Panc1 (cell line): ENCODE data around the gene SARDH. TPM values are rescaled to one million over a fixed set of nuclear protein-coding genes. Genes with fewer than 3 reads are reported as not detected.

Source experiments
- ATAC-seq: fragments of 200-7000 bp; cut with Tn5 transposase; 2 replicates; pipeline ENCODE4 v1.9.1; 2020; ENCODE audit warnings: mild to moderate bottlenecking, moderate library complexity
- BruUV-seq: library from RNA; stranded (reverse); fragments of 400-500 nt; replicated peaks from 2 replicates; lab custom pipeline; 2021; lab: Mats Ljungman, UMichigan
- CTCF ChIA-PET: fragments of 300-600 bp; sonication (Branson Sonifier 250); formaldehyde crosslinking; loops from one replicate; lab custom pipeline; 2022; ENCODE audit warnings: antibody characterized with exemption; lab: Charles Lee
- POLR2A ChIA-PET: fragments of 300-600 bp; sonication (Branson Sonifier 250); formaldehyde crosslinking; loops from one replicate; lab custom pipeline; 2022; ENCODE audit warnings: antibody characterized with exemption; lab: Charles Lee
- DNase-seq: peaks from one replicate; pipeline ENCODE4 v3.0.0-alpha.2; 2010; ENCODE audit warnings: low read depth, low spot score
- H3K27ac ChIP-seq: 2 replicates; pipeline ENCODE4 v1.5.1; 2011; ENCODE audit warnings: mild to moderate bottlenecking, low read length, inconsistent platforms
- H3K27me3 ChIP-seq: fragments of 200-500 bp; sonication (Bioruptor generic); 2 replicates; pipeline ENCODE4 v1.6.0; 2014; ENCODE audit warnings: low read length, inconsistent platforms; ENCODE audit not compliant: control insufficient read depth, insufficient read depth
- H3K36me3 ChIP-seq: fragments of 200-500 bp; sonication (Bioruptor generic); 2 replicates; pipeline ENCODE4 v1.5.1; 2014; ENCODE audit warnings: inconsistent platforms, mild to moderate bottlenecking, low read length, moderate library complexity; ENCODE audit not compliant: control insufficient read depth, insufficient read depth
- H3K4me1 ChIP-seq: 2 replicates; pipeline ENCODE4 v1.5.1; 2011; ENCODE audit warnings: inconsistent platforms, mild to moderate bottlenecking, low read length, moderate library complexity; ENCODE audit not compliant: control insufficient read depth, insufficient read depth
- H3K4me3 ChIP-seq, 2 experiments: 2 replicates each; pipeline ENCODE4 v1.5.1; 2011 to 2012; ENCODE audit warnings: low read depth in 2 of 2, low read length in 2 of 2, mild to moderate bottlenecking in 2 of 2, inconsistent platforms in 1 of 2, moderate library complexity in 1 of 2
- H3K9me3 ChIP-seq: fragments of 200-500 bp; sonication (Bioruptor generic); 2 replicates; pipeline ENCODE4 v1.5.1; 2014; ENCODE audit warnings: low read depth, mild to moderate bottlenecking, inconsistent platforms, low read length, moderate library complexity; ENCODE audit not compliant: control insufficient read depth, insufficient read depth
- POLR2AphosphoS5 ChIP-seq: IDR thresholded peaks from 2 replicates; pipeline ENCODE4 v1.6.1; 2012; ENCODE audit warnings: mild to moderate bottlenecking, low read depth, low read length, moderate library complexity
- SIN3A ChIP-seq: IDR thresholded peaks from 2 replicates; pipeline ENCODE4 v1.6.1; 2012; ENCODE audit warnings: low read depth, mild to moderate bottlenecking, low read length, moderate library complexity, borderline replicate concordance; ENCODE audit not compliant: insufficient read depth
- TCF7L2 ChIP-seq: IDR thresholded peaks from 2 replicates; pipeline ENCODE4 v1.6.1; 2011; ENCODE audit warnings: mild to moderate bottlenecking, low read depth, low read length, inconsistent platforms
- in situ Hi-C: cut with HindIII; loops from 2 replicates; pipeline ENCODE4 v1.10.0; 2016; ENCODE audit warnings: low sequenced_read_pairs, low pct_unique_long_range_greater_than_20kb
- intact Hi-C: fragments of 100-400 bp; cut with micrococcal nuclease; formaldehyde crosslinking; loops from one replicate; pipeline ENCODE4 v1.10.0; 2022; ENCODE audit not compliant: unreplicated experiment
- total RNA-seq: library from RNA; stranded (reverse); gene quantifications from one replicate; pipeline ENCODE4 v1.2.1, GENCODE V29; 2021; ENCODE audit not compliant: unreplicated experiment
- TF ChIP-seq, protein P1 (sequence below), 2 experiments: IDR thresholded peaks; 2 replicates each; pipeline ENCODE4 v1.6.1; 2011 to 2012; ENCODE audit warnings: low read depth in 2 of 2, control low read depth in 1 of 2, low read length in 1 of 2, mild to moderate bottlenecking in 1 of 2, moderate library complexity in 1 of 2; ENCODE audit not compliant: insufficient read depth in 1 of 2
- TF ChIP-seq, protein P2 (sequence below): fragments of 450-650 bp; IDR thresholded peaks from 2 replicates; pipeline ENCODE4 v1.5.1; 2017; ENCODE audit warnings: mild to moderate bottlenecking

Gene SARDH
- total RNA-seq, 1 experiment from 2014 or later, result 0.13 TPM

DNA sequence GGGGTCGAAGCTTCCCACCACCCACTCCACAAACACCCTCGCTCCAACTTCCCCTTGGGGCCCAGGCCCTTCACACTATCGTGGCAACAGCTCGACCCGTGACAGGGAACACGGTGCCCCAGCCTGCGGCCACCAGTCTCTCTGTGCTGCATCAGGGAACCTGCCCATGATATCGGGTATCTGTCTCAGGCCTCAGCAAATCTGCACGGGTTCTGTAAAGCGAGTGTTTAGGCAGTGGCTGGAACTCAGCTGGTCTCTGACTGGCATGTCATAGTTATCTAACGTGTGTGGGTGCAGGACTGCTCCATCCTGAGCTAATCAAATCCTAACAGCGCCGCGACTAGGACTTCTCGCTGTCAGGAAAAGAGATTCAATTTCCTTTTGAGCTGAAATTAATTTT lies 59.1 kb downstream of the SARDH start:
- CTCF ChIA-PET, result no interaction called here
- ATAC-seq (no peak), DNase-seq (no peak)
- intact Hi-C loops (no loop called here), in situ Hi-C loops (no loop called here)
- H3K27ac ChIP-seq, result no peak overlapping the region
- H3K27me3 ChIP-seq, result no peaks in the 10 kb centered on the region
- POLR2A ChIA-PET, result no interaction called here
- H3K4me1 ChIP-seq, result no peaks in the 10 kb centered on the region
- BruUV-seq, result no TSS peak
- no peak overlapping the region for H3K4me3 ChIP-seq
- H3K36me3 ChIP-seq, result no peaks in the 10 kb centered on the region
- no peak for TF ChIP-seq POLR2AphosphoS5
- TF ChIP-seq, protein P1, sequence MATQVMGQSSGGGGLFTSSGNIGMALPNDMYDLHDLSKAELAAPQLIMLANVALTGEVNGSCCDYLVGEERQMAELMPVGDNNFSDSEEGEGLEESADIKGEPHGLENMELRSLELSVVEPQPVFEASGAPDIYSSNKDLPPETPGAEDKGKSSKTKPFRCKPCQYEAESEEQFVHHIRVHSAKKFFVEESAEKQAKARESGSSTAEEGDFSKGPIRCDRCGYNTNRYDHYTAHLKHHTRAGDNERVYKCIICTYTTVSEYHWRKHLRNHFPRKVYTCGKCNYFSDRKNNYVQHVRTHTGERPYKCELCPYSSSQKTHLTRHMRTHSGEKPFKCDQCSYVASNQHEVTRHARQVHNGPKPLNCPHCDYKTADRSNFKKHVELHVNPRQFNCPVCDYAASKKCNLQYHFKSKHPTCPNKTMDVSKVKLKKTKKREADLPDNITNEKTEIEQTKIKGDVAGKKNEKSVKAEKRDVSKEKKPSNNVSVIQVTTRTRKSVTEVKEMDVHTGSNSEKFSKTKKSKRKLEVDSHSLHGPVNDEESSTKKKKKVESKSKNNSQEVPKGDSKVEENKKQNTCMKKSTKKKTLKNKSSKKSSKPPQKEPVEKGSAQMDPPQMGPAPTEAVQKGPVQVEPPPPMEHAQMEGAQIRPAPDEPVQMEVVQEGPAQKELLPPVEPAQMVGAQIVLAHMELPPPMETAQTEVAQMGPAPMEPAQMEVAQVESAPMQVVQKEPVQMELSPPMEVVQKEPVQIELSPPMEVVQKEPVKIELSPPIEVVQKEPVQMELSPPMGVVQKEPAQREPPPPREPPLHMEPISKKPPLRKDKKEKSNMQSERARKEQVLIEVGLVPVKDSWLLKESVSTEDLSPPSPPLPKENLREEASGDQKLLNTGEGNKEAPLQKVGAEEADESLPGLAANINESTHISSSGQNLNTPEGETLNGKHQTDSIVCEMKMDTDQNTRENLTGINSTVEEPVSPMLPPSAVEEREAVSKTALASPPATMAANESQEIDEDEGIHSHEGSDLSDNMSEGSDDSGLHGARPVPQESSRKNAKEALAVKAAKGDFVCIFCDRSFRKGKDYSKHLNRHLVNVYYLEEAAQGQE (IDR thresholded peaks at IDR 0.05; ENCODE audit: insufficient read depth in 1 of 2, low read depth in 2 of 2, low read length in 1 of 2), result no peak
- TF ChIP-seq SIN3A, result no peak
- TF ChIP-seq, protein P2, sequence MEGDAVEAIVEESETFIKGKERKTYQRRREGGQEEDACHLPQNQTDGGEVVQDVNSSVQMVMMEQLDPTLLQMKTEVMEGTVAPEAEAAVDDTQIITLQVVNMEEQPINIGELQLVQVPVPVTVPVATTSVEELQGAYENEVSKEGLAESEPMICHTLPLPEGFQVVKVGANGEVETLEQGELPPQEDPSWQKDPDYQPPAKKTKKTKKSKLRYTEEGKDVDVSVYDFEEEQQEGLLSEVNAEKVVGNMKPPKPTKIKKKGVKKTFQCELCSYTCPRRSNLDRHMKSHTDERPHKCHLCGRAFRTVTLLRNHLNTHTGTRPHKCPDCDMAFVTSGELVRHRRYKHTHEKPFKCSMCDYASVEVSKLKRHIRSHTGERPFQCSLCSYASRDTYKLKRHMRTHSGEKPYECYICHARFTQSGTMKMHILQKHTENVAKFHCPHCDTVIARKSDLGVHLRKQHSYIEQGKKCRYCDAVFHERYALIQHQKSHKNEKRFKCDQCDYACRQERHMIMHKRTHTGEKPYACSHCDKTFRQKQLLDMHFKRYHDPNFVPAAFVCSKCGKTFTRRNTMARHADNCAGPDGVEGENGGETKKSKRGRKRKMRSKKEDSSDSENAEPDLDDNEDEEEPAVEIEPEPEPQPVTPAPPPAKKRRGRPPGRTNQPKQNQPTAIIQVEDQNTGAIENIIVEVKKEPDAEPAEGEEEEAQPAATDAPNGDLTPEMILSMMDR, result no peak
- no peak for TF ChIP-seq TCF7L2
- no peaks in the 10 kb centered on the region for H3K9me3 ChIP-seq

DNA sequence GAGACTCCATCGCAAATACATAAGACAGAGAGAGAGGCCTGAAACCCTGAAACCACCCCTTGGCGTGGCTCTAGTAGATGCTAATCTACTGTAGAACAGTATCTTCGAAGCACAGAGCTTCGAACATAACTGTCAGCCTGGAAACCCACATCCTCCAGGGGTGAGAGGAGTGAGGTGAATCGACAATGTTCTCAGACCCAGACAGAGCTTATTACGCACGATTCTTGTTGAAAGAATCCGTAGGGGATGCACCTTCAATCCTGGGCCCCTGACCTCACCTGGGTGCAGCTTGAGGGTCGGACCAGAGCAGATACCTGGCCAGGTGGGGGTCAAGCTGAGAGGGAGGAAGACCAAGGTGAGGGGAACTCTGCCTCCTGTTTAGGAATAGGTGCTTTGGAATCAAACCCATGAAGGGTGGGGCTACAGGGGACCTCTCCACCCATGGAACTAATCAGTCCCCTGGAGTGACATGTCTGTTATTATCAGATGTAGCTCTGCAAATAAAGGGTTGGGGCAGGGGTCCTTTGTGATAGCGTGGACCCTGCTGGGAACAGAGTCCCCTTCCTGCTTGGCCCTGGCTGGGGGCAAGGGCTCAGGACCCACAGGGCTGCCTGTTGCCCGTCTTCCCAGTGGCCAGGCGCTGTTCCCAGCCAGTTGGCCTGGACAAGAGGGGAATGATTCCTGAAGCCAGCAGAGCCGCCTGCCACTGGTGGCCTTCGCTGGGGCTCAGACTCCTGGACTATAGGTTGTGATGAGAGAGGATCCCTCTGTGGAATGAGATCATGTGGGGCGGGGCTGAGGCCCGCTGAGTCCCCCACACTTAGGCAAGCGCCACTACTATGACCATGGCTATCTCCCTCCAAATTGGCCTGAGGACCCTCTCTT lies 60.8 kb downstream of the SARDH start:
- POLR2A ChIA-PET, result no interaction called here
- Histone ChIP-seq H3K9me3 (no peaks in the 10 kb centered on the region), H3K36me3 (no peaks in the 10 kb centered on the region), H3K27ac (no peak overlapping the region), H3K4me3 (no peak overlapping the region), H3K27me3 (no peaks in the 10 kb centered on the region), H3K4me1 (no peaks in the 10 kb centered on the region)
- no peak for DNase-seq
- CTCF ChIA-PET, result no interaction called here
- no TSS peak for BruUV-seq
- intact Hi-C loops, result no loop called here
- in situ Hi-C loops, result no loop called here
- TF ChIP-seq POLR2AphosphoS5 (no peak), TCF7L2 (no peak), SIN3A (no peak)
- TF ChIP-seq, protein P1 (IDR thresholded peaks at IDR 0.05; ENCODE audit: insufficient read depth in 1 of 2, low read depth in 2 of 2, low read length in 1 of 2), result no peak
- TF ChIP-seq, protein P2, result no peak
- ATAC-seq, result no peak
